GM21515 (cell line): Measurements from ENCODE around the gene KRT23.

Experiments used
- ATAC-seq: cut with Tn5 transposase; IDR thresholded peaks from one replicate; pipeline ENCODE4 v1.9.1; 2021; ENCODE audit not compliant: unreplicated experiment

The KRT23 gene, protein sequence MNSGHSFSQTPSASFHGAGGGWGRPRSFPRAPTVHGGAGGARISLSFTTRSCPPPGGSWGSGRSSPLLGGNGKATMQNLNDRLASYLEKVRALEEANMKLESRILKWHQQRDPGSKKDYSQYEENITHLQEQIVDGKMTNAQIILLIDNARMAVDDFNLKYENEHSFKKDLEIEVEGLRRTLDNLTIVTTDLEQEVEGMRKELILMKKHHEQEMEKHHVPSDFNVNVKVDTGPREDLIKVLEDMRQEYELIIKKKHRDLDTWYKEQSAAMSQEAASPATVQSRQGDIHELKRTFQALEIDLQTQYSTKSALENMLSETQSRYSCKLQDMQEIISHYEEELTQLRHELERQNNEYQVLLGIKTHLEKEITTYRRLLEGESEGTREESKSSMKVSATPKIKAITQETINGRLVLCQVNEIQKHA

GRCh38 chr17:40937384-40937819, at the start of gene KRT23:
Gene KRT23, minus strand, starts transcription at chr17:40937646. Its CDS starts 1,043 bp downstream, at chr17:40936603.
- ATAC-seq: no peak

- no peak for ATAC-seq
Observed at GRCh38 chr17:40986920-40987319, 49.5 kb upstream of the KRT23 start.

DNA sequence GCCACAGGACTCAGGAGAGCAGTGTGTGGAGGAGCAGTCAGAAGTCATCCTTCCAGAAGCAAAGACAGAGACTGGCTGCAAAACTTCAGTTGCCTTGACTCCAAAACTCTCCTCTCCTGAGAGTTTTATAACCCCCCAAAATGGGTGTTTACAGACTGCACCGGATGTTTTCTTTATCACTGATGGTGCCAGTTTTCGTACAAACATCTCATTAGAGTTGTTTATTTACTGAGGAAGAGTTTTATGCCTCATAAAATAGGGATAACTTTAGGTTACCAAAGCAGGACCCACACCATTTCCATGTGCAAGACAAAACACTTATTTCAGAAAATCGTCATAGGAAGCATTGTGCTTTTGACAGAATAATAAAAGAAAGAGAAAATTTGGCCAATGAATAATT, 46.8 kb upstream of the KRT23 start, which contains the start of gene KRT40:
KRT40 (minus strand) TSS at position 101 of the 400 bp plus-strand sequence; CDS start at position 48, 53 bp downstream.
- no peak for ATAC-seq

GRCh38 chr17:40981115-40981514, 43.7 kb upstream of the KRT23 start:
- no peak for ATAC-seq

GRCh38 chr17:40980596-40980995, 43.1 kb upstream of the KRT23 start:
- ATAC-seq: no peak

DNA sequence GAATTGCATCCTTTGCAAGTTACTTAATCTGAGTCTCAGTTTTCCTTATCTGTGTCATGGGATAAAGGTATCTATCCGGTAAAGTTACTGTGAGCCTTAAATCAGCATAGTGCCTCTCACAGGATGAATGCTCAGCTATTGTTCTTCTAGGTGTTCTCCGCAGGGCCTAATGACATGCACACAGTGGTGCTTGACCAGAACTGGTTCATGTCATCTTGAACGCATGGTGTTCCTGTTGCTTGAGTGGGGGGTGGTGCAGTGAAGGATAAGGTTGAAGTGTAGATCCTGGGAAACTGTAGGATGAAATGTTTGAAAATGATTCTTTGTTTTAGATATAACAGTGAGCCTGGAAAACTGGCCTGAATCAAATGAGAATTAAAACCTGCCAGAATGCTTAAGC, 42.7 kb upstream of the KRT23 start:
- no peak for ATAC-seq

- no peak for ATAC-seq
Observed at GRCh38 chr17:40978575-40979151, 41.2 kb upstream of the KRT23 start.

DNA sequence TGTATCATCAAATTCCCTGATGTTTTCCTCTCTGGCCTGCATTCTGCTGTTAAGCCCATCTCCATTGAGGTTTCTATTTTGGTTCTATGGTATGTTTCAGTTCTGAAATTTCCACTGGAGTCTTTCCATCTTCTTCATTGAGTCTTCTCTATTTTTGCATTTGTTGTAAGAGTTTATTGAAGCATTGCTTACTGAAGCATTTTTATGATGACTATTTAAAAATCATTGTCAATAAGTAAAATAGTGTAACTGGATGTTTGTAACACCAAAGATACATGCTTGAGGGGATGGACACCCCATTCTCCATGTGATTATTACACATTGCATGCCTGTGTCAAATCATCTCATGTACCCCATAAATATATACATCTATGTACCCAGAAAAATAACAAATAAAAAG, 38.1 kb upstream of the KRT23 start:
- no peak for ATAC-seq

- ATAC-seq: no peak
Observed at GRCh38 chr17:40974366-40974765, 36.9 kb upstream of the KRT23 start.

GRCh38 chr17:40967582-40967981, 30.1 kb upstream of the KRT23 start:
- ATAC-seq: no peak

DNA sequence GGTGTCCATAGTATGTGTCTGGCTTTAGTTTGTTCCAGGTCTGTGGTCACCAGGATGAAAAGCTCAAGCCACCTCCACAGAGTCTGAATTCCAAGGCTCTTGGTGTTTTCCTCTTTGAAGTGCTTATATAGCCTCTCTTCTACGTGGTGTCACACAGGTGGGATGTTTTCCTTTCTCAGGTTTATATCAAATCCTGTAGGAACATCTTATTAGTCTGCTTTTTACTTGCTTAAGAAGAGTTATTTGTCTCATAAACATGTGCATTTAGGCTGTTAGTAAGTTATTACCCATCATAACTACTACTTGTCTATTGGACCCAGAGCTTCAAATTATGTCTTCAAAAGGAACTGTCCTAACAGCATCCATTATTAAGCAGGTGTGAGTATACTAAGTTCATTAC, 29.4 kb upstream of the KRT23 start, which contains the start of gene KRT39:
KRT39 (minus strand) TSS at position 101 of the 400 bp plus-strand sequence; CDS start at position 9, 92 bp downstream.
- ATAC-seq: no peak

DNA sequence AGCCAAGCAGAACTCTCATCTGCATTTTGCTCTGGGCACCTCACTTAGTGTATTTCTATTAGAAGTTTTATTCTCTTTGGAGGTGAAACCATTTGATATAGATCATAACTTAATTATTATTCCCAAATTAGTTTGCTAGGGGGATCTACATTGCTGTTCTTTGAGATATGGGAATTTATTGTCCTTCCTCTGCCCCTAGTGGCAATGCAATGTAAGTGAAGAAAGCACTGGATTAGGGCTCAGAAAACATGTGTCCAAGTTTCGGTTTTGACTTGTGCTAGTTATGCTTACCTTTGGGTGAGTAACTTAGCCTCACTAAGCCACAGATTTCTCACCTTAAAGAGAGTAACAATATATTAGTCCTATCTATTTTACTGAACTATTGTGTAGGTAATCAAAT, 26.4 kb upstream of the KRT23 start:
- no peak for ATAC-seq

GRCh38 chr17:40962059-40962561, 24.7 kb upstream of the KRT23 start:
- ATAC-seq: no peak

GRCh38 chr17:40961591-40961990, 24.1 kb upstream of the KRT23 start:
- ATAC-seq: no peak

GRCh38 chr17:40960144-40960543, 22.7 kb upstream of the KRT23 start:
- ATAC-seq: no peak

- no peak for ATAC-seq
Observed at GRCh38 chr17:40958086-40958953, 20.9 kb upstream of the KRT23 start.

GRCh38 chr17:40956401-40957254, 19.2 kb upstream of the KRT23 start:
- no peak for ATAC-seq

GRCh38 chr17:40953881-40954280, 16.4 kb upstream of the KRT23 start:
- ATAC-seq: no peak

- no peak for ATAC-seq
Observed at GRCh38 chr17:40952661-40953060, 15.2 kb upstream of the KRT23 start.

DNA sequence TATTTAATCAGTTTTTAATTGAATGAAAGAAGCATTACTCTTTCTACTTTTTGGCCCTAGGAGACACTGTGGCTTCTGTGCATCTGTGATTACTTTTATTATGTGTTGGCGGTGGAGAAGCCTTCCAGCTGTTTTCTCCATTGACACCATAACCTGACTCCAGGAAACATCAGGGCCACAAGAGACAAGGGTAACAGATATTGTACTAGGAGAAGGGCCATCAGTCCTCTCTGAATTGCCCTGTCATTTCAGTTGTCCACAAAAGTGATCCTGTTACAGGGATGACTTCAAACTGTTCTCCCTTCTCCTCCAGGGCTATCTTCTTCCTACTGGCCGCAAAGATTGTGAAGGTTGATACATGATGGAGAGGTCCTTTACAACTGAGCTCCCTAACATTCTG, 14.7 kb upstream of the KRT23 start:
- ATAC-seq: no peak
